Kasumi-1 (cell line): Measurements from ENCODE around the gene ZIC4.

Experiments
- DNase-seq, 2 experiments: peaks; one replicate each; lab custom pipeline; 2025; lab: John Stamatoyannopoulos, UW

The ZIC4 gene

GRCh38 chr3:147390589-147391569 lies 15.5 kb downstream of the ZIC4 start:
- no peak for DNase-seq

DNA sequence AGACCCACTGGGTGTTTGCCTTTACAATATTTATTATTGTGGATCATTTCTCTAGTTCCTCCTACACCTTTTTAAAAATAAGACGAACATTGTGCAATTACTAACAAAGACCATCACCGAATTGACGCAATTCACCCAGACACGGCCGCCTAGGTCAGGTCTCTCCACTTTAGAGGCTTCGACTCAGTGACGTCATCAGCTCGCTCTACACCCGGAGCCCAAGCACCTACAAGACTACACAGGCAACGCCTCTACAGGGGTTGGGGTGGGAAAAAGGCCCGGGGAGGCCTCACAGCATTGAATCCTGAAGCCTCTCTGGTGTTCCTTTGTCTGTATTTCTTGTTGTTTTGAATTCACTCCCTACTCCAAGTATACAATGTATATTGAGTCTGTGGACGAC lies 16.6 kb downstream of the ZIC4 start:
- no peak for DNase-seq

GRCh38 chr3:147388700-147389580 lies 17.4 kb downstream of the ZIC4 start:
- no peak for DNase-seq

- DNase-seq = no peak
These were observed 18.3 kb downstream of the ZIC4 start for GRCh38 chr3:147387885-147388699.

DNA sequence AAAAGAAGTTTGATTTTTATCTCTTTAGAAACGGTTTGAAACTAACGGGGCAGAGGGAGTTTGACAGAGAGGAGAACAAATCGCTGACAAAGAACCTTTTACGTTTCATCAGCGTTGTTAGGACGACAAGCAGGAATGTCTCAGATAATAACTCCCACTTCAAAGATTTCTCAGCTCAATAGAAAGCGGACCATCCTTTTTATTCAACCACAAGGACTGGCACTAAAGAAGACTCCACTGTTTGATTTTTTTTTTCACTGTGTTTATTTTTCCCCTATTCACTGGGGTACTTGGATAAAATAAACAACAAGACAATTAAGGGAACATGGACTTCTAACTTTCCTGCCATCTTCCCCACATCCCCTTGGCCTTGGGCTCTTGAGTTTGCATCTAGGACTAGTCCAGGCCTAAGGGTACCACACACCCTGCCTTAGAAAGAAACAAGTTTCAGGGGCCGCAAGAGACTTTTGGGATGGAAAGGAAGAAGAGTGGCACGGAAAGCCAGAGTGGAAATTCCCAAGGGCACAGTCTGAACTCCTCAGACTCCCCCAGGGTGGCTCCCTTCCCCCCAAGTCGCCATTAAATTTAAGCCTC lies 19.0 kb downstream of the ZIC4 start:
- no peak for DNase-seq

GRCh38 chr3:147385059-147386012 lies 21.0 kb downstream of the ZIC4 start:
- no peak for DNase-seq

- DNase-seq = no peak
These were observed 21.9 kb downstream of the ZIC4 start for GRCh38 chr3:147384210-147385058.

DNA sequence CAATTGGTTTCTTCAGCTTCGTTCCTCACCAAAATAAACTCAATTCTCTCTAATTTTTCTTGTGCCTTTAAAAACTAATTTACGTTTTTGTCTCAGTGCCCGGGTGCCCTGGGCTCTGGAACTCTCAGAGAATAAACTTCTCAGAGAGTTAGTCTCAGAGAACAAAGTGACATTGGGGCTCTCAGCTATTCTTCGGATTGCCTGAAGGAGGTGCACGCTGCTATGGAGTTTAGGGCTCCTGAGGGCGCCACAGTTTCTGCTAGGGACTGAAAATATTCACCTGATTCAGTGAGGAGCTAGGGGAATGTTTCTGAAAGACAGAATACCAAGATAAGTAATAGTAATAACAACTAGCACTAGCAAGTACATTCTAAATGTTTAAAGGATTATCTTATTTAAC lies 22.7 kb downstream of the ZIC4 start:
- no peak for DNase-seq

DNA sequence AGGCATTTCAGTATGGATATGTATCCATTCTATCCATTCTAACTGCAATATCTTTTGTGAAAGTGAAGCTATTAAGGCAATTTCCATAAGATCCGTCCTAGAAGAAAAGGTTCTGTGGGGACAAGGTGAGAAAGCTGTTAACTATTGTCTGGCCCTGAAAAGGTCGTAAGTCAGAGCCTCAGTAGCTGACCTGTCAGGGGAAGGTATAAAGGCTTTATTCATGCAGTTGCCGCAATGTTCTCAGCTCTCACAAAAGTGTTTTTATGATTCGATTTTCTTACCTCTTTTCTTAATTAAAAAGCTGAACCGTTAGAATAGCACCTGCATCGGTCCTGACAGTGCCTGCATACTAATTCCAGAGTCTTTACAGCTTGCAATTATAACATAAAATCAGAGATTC lies 24.7 kb downstream of the ZIC4 start:
- no peak for DNase-seq

DNA sequence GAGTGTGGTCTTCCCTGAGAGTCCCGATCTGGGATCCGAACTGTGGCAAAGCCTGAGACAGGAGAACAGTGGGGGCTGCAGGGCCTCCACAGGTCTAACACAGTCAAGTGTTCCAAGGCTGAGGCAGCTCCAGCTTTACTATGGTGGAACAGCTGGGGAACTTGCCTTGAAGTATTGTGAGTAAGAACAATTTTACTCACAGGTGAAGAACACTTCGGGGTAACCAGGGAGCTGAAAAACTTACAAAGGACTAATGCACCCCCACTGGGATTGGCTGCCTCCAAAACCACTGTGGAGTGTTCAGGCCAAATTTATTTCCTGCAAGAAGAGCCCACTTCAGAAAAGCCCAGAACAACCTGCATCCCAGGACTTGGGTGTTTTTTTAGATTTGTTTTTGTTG lies 25.4 kb downstream of the ZIC4 start:
- no peak for DNase-seq

DNA sequence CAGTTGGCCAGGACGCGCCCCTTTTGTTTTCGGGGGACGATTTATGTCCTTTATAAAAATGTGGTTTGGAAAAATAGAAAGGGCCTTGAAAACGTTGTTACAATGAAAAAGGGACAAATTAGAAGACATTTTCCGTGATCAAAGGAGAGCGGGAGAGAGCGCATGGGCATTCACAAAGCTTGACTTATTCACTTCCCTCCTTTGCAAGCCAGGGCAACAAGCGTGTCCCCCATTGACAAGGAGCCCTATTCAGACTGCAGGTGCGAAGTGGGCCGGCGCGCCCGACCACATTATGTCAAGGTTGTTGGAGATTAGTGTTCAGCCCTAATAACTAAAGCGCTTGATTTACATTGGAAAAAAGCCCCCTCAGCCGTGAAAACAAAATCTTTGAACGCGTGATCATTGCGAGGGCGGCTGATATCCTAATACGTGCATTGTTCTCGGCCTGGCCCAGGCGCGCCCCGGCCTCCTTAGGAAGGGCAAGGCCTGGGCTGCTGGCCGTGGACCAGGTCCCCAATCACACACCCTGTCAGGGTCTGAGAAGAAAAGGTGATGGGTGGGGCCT lies 25.9 kb downstream of the ZIC4 start:
- DNase-seq = no peak

DNA sequence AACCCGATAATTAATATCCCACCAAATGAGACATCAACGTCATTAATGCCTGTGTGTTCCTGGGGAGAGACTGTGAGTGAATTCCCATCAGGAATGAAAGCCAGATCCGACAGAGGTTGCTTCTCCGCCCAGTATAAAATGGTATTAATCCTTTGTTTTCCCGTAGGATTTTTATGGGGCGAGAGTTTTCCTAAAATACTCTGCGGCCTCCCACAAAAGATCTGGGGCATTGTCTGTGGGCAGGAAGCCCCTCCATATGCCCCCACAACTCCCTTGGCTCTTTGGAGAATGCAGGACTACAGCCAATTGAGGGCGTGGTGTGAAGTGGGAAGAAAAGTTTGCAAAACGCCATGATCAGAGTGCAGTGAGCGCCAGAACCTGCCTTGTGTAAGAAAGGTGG lies 26.7 kb downstream of the ZIC4 start:
- DNase-seq = no peak

DNA sequence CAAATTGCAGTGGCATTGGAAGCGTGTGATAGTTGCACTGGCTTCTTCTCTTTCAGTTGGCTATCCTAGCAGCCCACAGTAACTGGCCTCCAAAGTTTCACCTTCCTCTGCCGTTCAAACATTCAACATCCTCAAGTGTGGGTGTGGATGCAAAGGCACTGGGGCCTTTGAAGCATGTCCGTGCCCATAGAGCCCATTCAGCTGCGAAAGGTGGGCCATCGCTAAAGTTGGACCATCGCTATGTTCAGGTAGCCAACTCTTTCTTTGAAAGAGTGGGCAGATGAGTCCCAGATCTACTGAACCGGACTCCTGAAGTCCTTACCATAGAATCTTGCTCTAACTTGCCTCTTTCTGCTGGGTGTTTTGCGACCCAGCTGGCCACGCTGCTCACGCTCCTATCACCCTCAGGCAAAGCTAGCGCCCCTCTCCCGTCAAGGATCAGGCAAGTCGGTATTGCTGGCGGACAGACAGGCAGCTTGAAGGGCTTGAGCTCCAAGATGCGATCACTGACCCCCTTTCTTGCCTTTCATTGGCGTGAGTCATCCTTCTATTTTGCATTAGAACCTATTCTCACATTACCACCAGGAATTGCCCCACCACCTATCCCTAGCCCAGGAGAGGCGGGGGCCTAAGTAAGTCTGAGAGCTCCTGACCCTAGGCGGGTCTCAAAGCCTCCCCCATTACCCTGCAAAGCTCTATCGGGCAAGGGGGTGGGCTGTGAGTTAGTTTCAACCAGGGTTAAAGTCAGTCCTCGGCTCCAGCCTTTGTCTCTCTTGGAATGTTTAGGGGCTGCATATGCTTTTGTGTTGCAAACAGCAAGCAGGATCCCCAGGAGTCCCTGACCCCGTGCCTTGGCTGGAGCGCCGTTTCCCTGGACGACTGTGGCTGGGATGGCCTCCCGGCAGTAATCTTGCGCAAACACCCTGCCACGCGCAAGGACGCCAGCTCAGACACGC lies 28.7 kb downstream of the ZIC4 start:
- DNase-seq = no peak

- no peak for DNase-seq
These were observed 33.0 kb downstream of the ZIC4 start for GRCh38 chr3:147373301-147373700.

DNA sequence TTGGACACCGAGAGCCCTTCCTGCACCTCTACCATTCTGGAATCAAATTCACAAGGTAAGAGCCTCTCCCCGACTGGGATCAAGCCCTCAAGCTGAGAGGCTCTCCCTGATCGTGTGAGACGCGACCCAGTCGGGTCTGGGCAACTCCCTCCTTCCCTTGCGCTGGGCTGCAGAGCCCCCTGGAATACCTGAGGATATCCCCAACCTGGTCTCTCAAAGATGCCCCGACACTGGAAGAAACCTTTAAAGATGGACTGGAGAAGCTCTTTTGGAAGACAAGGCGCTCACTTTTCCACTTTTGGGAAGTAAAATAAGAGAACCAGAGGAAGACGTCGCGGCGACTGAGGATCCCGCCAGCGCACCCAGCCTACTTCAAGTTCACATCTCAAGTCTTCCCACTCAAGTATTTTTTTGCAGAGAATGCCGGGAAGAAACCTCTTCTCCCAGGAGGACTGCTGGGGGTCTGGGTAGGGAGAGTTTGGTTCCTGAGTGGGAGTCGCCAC lies 33.8 kb downstream of the ZIC4 start:
- no peak for DNase-seq

GRCh38 chr3:147371771-147372340 lies 34.5 kb downstream of the ZIC4 start:
- DNase-seq = no peak

GRCh38 chr3:147371140-147371539 lies 35.2 kb downstream of the ZIC4 start:
- DNase-seq = no peak
